K562 (cell line): ENCODE results near the gene NIPA2. TPM values are rescaled to one million over a fixed set of nuclear protein-coding genes. Genes with fewer than 3 reads are reported as not detected.
A peak's percentile ranks its signal among the peaks of the same experiment; 100 is the strongest.

Experiments used
- ATAC-seq: fragments of 200-7000 bp; cut with Tn5 transposase; 3 replicates; pipeline ENCODE4 v1.9.1; 2020; ENCODE audit warnings: moderate library complexity
- BruUV-seq: library from RNA; stranded (reverse); fragments of 400-500 nt; replicated peaks from 2 replicates; lab custom pipeline; 2021; lab: Mats Ljungman, UMichigan
- CTCF ChIA-PET: fragments of 300-600 bp; formaldehyde crosslinking; extraction: SDS; loops from one replicate; lab custom pipeline; 2021; ENCODE audit warnings: low intra/inter-chr PET ratio; lab: Yijun Ruan, JAX
- POLR2A ChIA-PET: fragments of 300-600, 350-650 bp; sonication (Branson Sonifier 250); formaldehyde crosslinking; extraction: SDS; loops from one replicate; lab custom pipeline; 2021; ENCODE audit warnings: antibody characterized with exemption, inconsistent platforms; lab: Yijun Ruan, JAX
- DNase-seq, 4 experiments: peaks; one replicate each; pipeline versions ENCODE4 v3.0.0 to v3.0.0-alpha.2; 2011 to 2018; ENCODE audit warnings: low spot score in 3 of 4, mixed read lengths in 3 of 4; ENCODE audit errors: extremely low read depth in 1 of 4
- FAIRE-seq: peaks from 2 replicates; lab custom pipeline; 2011; peaks lifted over from hg19 to GRCh38; lab: Jason Lieb, UNC
- H2AFZ ChIP-seq: 2 replicates; pipeline ENCODE4 v1.6.0; 2011; ENCODE audit warnings: low read depth, low read length, control low read depth, inconsistent platforms
- H3K27ac ChIP-seq: fragments of 200-600 bp; 3 replicates; pipeline ENCODE4 v1.8.0; 2011; ENCODE audit warnings: low read depth, mild to moderate bottlenecking, control low read depth, inconsistent platforms, low read length, moderate library complexity, mixed read lengths; ENCODE audit errors: extremely low read depth
- H3K27me3 ChIP-seq, 2 experiments: fragments of 300-600 bp in 1 of 2; 2 replicates in 1 of 2; 3 replicates in 1 of 2; pipeline versions ENCODE4 v1.6.0 to v1.8.0; 2011; ENCODE audit warnings: inconsistent platforms in 2 of 2, low read length in 2 of 2, mild to moderate bottlenecking in 1 of 2, mixed read lengths in 1 of 2, moderate library complexity in 1 of 2; ENCODE audit not compliant: control insufficient read depth in 2 of 2, insufficient read depth in 2 of 2
- H3K36me3 ChIP-seq: fragments of 300-600 bp; 3 replicates; pipeline ENCODE4 v1.8.0; 2011; ENCODE audit warnings: mild to moderate bottlenecking, low read length, inconsistent platforms; ENCODE audit not compliant: control insufficient read depth, insufficient read depth
- H3K4me1 ChIP-seq, 2 experiments: fragments of 200-600 bp in 1 of 2; replicated peaks in 1 of 2; 2 replicates in 1 of 2; 3 replicates in 1 of 2; pipeline versions ENCODE4 v1.5.1 to v1.8.0; 2011; ENCODE audit warnings: inconsistent platforms in 2 of 2, low read length in 2 of 2, mild to moderate bottlenecking in 1 of 2, mixed read lengths in 1 of 2, moderate library complexity in 1 of 2; ENCODE audit not compliant: control insufficient read depth in 2 of 2, insufficient read depth in 2 of 2
- H3K4me2 ChIP-seq: 2 replicates; pipeline ENCODE4 v1.6.1; 2011; ENCODE audit warnings: low read length, control low read depth, inconsistent platforms, mixed read lengths; ENCODE audit not compliant: insufficient read depth
- H3K4me3 ChIP-seq: fragments of 200-600 bp; sonication (generic), shearing (Covaris generic); 2 replicates; pipeline ENCODE4 v1.5.1; 2016; ENCODE audit warnings: control low read depth, inconsistent platforms
- H3K79me2 ChIP-seq: fragments of 200-600 bp; 3 replicates; pipeline ENCODE4 v1.8.0; 2011; ENCODE audit warnings: low read length, inconsistent platforms; ENCODE audit not compliant: control insufficient read depth, insufficient read depth
- H3K9ac ChIP-seq, 2 experiments: 2 replicates each; pipeline versions ENCODE4 v1.6.0 to v1.6.1; 2011; ENCODE audit warnings: low read depth in 2 of 2, low read length in 2 of 2, control low read depth in 1 of 2, inconsistent platforms in 1 of 2, mild to moderate bottlenecking in 1 of 2, mixed read lengths in 1 of 2; ENCODE audit not compliant: insufficient read depth in 1 of 2
- H3K9me1 ChIP-seq: one replicate; pipeline ENCODE4 v1.6.0; 2011; ENCODE audit warnings: inconsistent platforms, mild to moderate bottlenecking, low read length, moderate library complexity; ENCODE audit not compliant: control insufficient read depth, insufficient read depth
- H3K9me3 ChIP-seq: replicated peaks from 2 replicates; pipeline ENCODE4 v1.5.1; 2011; ENCODE audit warnings: low read depth, low read length, inconsistent platforms; ENCODE audit not compliant: control insufficient read depth, insufficient read depth
- H4K20me1 ChIP-seq: replicated peaks from 2 replicates; pipeline ENCODE4 v1.6.1; 2011; ENCODE audit warnings: low read length, inconsistent platforms, mixed read lengths; ENCODE audit not compliant: control insufficient read depth, insufficient read depth
- BRD4 ChIP-seq: fragments of 200-600 bp; sonication (generic); IDR thresholded peaks from 2 replicates; pipeline ENCODE4 v1.6.1; 2017; ENCODE audit warnings: inconsistent platforms
- CSDE1 ChIP-seq, 2 experiments: fragments of 450-650 bp; IDR thresholded peaks; 2 replicates each; pipeline ENCODE4 v1.6.1; 2016; ENCODE audit warnings: mild to moderate bottlenecking in 1 of 2
- ESRRB ChIP-seq: fragments of 250-450 bp; sonication (Bioruptor Pico); IDR thresholded peaks from 2 replicates; pipeline ENCODE4 v1.5.0; 2020; ENCODE audit warnings: mild to moderate bottlenecking, moderate library complexity, borderline replicate concordance
- FOXK1 ChIP-seq: sonication (generic); formaldehyde crosslinking; IDR thresholded peaks from 2 replicates; pipeline ENCODE4 v1.8.0; 2022; ENCODE audit warnings: missing genetic modification reagents, mild to moderate bottlenecking, borderline replicate concordance
- NFRKB ChIP-seq: fragments of 450-650 bp; IDR thresholded peaks from 2 replicates; pipeline ENCODE4 v1.6.1; 2016; ENCODE audit warnings: low read depth
- SAP30 ChIP-seq: fragments of 200-600 bp; sonication (generic); IDR thresholded peaks from 2 replicates; pipeline ENCODE4 v1.6.1; 2012; ENCODE audit warnings: borderline replicate concordance, low read depth, mild to moderate bottlenecking, moderate library complexity, low read length, control low read depth, inconsistent platforms; ENCODE audit not compliant: insufficient read depth, poor library complexity, severe bottlenecking
- TGIF2 ChIP-seq: sonication (generic); formaldehyde crosslinking; IDR thresholded peaks from 2 replicates; pipeline ENCODE4 v1.8.1; 2022; ENCODE audit warnings: mild to moderate bottlenecking, missing genetic modification reagents, moderate library complexity
- ZNF551 ChIP-seq: fragments of 250-450 bp; sonication (Bioruptor Pico); IDR thresholded peaks from 2 replicates; pipeline ENCODE4 v1.5.0; 2021; ENCODE audit warnings: mild to moderate bottlenecking, moderate library complexity
- WGBS: fragments of 100-300 bp; shearing (Covaris generic); methylation state at CpG from one replicate; pipeline ENCODE4 v1.1.6; 2016; ENCODE audit warnings: low coverage, mixed read lengths; ENCODE audit not compliant: insufficient coverage; ENCODE audit errors: missing lambda C conversion rate; 5-methylcytosine and 5-hydroxymethylcytosine counted together
- in situ Hi-C: fragments of 300-500 bp; cut with MboI; formaldehyde crosslinking; loops from 4 replicates; pipeline ENCODE4 v1.15.0; 2018; ENCODE audit warnings: inconsistent platforms, mixed read lengths
- intact Hi-C: fragments of 100-400 bp; cut with micrococcal nuclease; formaldehyde crosslinking; loops from 2 replicates; pipeline ENCODE4 v1.14.2; 2022
- polyA plus RNA-seq, 8 experiments: library from polyadenylated mRNA; depleted of rRNA in 4 of 8; stranded (reverse) in 5 of 8; unstranded in 3 of 8; fragments of >200 nt; fragmentation: Nextera tagmentation in 2 of 8; fragmentation: Illumina TruSeq in 1 of 8; extraction: Ambion mirVana in 2 of 8; extraction: Trizol in 1 of 8; gene quantifications; 2 replicates each; pipeline versions ENCODE4 v1.2.1 to v1.2.3, GENCODE V29; 2011 to 2014; ENCODE audit warnings: inconsistent platforms in 1 of 8, missing spikeins in 1 of 8
- total RNA-seq, 7 experiments: library from RNA; depleted of rRNA in 6 of 7; stranded (reverse); fragments of >200 nt in 6 of 7; fragmentation: Illumina TruSeq in 2 of 7; extraction: Trizol in 2 of 7; gene quantifications; 2 replicates each; pipeline versions ENCODE4 v1.2.1 to v1.2.3, GENCODE V29; 2011 to 2021; ENCODE audit warnings: low replicate concordance in 1 of 7
- TF ChIP-seq, protein P1 (sequence below): sonication (generic); formaldehyde crosslinking; IDR thresholded peaks from 2 replicates; pipeline ENCODE4 v1.8.1; 2023; ENCODE audit warnings: mild to moderate bottlenecking, missing genetic modification reagents
- TF ChIP-seq, protein P2 (sequence below): fragments of 250-450 bp; sonication (Bioruptor Pico); IDR thresholded peaks from 2 replicates; pipeline ENCODE4 v1.5.0; 2021

The NIPA2 gene
- total and polyA plus RNA-seq, 9 of the 15 experiments (the other 6 are each of a cell fraction or from before 2014, with no cell fraction given), result 18.7 to 107 (median 87.3) TPM

DNA sequence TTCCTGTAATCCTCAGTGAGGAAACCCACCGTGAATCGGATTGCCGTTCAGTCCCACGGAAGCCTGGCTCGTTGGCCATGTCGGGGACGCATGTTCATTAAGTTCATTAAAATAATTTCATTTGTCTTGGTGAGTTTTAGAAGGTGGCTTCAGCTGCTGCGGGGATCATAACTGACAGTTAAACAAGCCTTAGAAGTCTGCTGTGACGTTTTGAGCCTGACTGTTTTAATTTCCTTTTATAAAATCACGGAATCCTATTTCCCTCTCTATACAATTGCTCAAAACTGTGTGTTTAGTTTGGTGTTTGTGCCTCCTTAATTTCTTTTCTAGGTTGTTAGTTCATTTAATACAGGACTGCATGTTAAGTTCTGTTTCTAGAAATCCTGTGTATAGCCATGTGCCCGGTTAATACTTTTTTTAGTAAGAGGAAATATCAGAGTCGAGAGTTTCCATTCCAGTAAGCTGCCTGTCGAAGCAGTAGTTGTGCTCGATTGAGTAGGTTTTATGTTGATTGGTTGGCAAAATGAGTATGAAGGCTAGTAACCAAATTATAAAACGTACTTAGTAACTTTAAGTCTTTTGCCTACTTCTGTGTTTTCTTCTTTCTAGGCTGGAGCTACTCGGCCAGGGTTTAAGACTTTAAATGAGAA is 705 bp downstream of the NIPA2 start:
- under 1% methylated on average over 16 of the region's 16 CpGs for WGBS
- H3K4me3 ChIP-seq, result peak overlapping the region; percentile 97
- H3K9me3 ChIP-seq, result no peaks in the 10 kb centered on the region
- peak overlapping the region; percentile 94 for H3K27ac ChIP-seq
- TF ChIP-seq CSDE1 (IDR thresholded peaks at IDR 0.05), result 0 out of 4 replicates have a peak, but pooled peaks of 1 of the 2 experiments have one; percentile 40
- TF ChIP-seq, protein P1, sequence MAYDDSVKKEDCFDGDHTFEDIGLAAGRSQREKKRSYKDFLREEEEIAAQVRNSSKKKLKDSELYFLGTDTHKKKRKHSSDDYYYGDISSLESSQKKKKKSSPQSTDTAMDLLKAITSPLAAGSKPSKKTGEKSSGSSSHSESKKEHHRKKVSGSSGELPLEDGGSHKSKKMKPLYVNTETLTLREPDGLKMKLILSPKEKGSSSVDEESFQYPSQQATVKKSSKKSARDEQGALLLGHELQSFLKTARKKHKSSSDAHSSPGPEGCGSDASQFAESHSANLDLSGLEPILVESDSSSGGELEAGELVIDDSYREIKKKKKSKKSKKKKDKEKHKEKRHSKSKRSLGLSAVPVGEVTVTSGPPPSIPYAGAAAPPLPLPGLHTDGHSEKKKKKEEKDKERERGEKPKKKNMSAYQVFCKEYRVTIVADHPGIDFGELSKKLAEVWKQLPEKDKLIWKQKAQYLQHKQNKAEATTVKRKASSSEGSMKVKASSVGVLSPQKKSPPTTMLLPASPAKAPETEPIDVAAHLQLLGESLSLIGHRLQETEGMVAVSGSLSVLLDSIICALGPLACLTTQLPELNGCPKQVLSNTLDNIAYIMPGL (CRISPR knock-in tag), result no peak
- no peak for TF ChIP-seq ZNF551
- TF ChIP-seq FOXK1 (CRISPR knock-in tag), result 0 out of 2 replicates have a peak, but pooled peaks have one; percentile 67
- TF ChIP-seq BRD4, result 0 out of 2 replicates have a peak, but pooled peaks have one; percentile 22
- TF ChIP-seq, protein P2, sequence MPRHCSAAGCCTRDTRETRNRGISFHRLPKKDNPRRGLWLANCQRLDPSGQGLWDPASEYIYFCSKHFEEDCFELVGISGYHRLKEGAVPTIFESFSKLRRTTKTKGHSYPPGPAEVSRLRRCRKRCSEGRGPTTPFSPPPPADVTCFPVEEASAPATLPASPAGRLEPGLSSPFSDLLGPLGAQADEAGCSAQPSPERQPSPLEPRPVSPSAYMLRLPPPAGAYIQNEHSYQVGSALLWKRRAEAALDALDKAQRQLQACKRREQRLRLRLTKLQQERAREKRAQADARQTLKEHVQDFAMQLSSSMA, result no peak
- TF ChIP-seq ESRRB, result no peak
- TF ChIP-seq TGIF2 (CRISPR knock-in tag), result no peak
- peak; percentile 27 for TF ChIP-seq SAP30
- TF ChIP-seq NFRKB, result peak; percentile 52; the same call in 1 of the 2 replicates
- H3K4me1 ChIP-seq, result peaks cover 11 to 21% of the 10 kb centered on the region in 2 experiments; a peak in 4 of 5 replicates
- peak overlapping the region; percentile 93 for H2AFZ ChIP-seq
- BruUV-seq, result no TSS peak
- H4K20me1 ChIP-seq, result no peaks in the 10 kb centered on the region; the same call in 1 of the 2 replicates
- intact Hi-C loops, result loop anchor here (5.0 kb wide), 1 partner anchor 57 kb away; no protein-coding TSS in a partner anchor
- H3K9ac ChIP-seq, result peak overlapping the region; percentile 94 to 100
- H3K79me2 ChIP-seq, result peaks cover 56% of the 10 kb centered on the region
- H3K4me2 ChIP-seq, result peak overlapping the region; percentile 90
- FAIRE-seq, result no peak
- ChIA-PET CTCF (no interaction called here), POLR2A (interaction anchor here (0.6 to 1.4 kb wide), 4 partner anchors 16 to 200 kb away, joined by 3 to 4 read pairs (median 4); partner anchors contain the start of gene TUBGCP5)
- H3K27me3 ChIP-seq, result no peaks in the 10 kb centered on the region
- peaks cover 37% of the 10 kb centered on the region for H3K36me3 ChIP-seq
- in situ Hi-C loops, result no loop called here
- no peaks in the 10 kb centered on the region for H3K9me1 ChIP-seq
- no peak for DNase-seq
- ATAC-seq, result no peak
